ENCODE results near the gene CHST11.

The CHST11 gene

GRCh38 chr12:104484079-104484478 lies 27.3 kb downstream of the CHST11 start:
- no peak for DNase-seq

- DNase-seq: peak; percentile 45
Observed at GRCh38 chr12:104485651-104486362, 29.1 kb downstream of the CHST11 start.

- DNase-seq: no peak
Observed at GRCh38 chr12:104486363-104486750, 29.6 kb downstream of the CHST11 start.

DNA sequence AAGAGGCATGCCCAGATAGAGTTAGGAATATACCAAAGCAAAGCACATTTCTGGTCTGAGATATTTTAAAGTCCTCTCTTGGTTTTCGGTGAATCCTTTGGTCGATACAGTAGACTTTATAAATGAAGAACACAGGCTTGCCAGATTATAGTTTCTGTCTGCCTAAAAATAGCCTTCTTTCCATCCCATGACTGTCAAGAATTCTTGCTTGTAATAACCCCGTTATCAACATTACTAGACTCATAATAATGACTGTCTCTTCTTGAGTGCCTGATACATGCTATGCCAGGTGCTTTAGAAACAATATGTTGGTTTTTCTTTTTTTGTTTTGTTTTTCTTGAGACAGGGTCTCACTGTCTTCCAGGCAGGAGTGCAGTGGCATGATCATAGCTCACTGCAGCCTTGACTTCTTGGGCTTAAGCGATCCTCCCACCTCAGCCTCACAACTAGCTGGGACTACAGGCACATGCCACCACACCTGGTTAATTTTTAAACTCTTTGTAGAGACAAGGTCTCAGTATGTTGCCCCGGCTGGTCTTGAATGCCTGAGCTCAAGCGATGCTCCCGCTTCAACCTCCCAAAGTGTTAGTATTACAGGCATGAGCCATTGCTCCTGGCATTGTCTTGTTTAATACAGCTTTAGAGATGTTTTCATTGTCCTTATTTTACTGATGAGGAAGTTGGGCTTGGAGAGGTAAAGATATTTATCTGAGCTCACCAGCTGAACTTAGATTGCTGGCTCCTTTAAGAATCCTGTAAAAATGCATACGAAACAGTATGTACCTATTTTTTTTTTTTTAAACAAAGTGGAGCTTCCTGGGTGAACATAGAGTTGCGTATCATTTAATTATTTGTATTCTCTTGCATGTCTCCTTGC lies 30.4 kb downstream of the CHST11 start:
- DNase-seq: no peak

GRCh38 chr12:104488374-104488773 lies 31.6 kb downstream of the CHST11 start:
- no peak for DNase-seq

DNA sequence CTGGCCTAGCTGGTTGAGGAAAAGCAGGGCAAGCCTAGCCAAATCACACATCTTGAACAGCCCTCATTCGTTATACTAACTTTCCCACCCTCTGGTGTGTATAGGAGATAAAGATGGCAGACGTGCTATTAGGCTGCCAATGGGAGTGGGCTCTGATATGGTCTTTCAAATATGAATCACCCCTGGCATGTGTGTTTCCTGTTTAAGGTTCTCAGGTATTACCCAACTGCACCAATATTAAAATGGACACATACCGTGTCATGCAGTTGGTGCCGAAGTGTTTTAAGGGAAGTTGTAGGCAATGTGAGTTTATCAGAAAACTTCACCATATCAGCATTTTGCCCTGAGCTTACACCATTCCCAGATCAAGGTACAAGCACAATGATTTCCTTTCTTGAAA lies 33.4 kb downstream of the CHST11 start:
- no peak for DNase-seq

GRCh38 chr12:104490850-104491249 lies 34.1 kb downstream of the CHST11 start:
- DNase-seq: no peak

DNA sequence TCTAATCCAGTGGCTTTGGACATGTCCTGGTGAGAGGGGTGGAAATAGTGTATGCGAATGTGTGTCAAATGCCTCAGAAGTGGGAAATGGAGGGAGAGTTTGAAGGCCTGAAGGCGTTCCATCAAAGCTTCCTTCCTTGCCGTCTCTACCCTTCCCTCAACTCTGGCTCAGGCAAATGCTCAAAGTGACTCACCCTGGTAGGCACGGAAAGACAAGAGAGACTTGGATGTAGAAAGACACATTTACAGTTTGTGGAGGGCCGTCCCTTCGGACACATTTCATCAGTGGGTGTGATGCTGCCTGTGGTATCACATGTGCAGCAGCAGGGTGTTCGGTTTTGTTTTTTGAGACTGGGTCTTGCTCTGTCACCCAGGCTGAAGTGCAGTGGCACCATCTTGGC lies 36.7 kb downstream of the CHST11 start:
- no peak for DNase-seq

- peak; percentile 87 for DNase-seq
Observed at GRCh38 chr12:104494137-104494792, 37.5 kb downstream of the CHST11 start.

- peak; percentile 40 for DNase-seq
Observed at GRCh38 chr12:104494793-104495158, 38.0 kb downstream of the CHST11 start.

- DNase-seq: no peak
Observed at GRCh38 chr12:104495786-104496185, 39.0 kb downstream of the CHST11 start.

GRCh38 chr12:104496336-104496735 lies 39.6 kb downstream of the CHST11 start:
- no peak for DNase-seq

- DNase-seq: peak; percentile 39
Observed at GRCh38 chr12:104498211-104498801, 41.6 kb downstream of the CHST11 start.

- no peak for DNase-seq
Observed at GRCh38 chr12:104499668-104500332, 43.1 kb downstream of the CHST11 start.

DNA sequence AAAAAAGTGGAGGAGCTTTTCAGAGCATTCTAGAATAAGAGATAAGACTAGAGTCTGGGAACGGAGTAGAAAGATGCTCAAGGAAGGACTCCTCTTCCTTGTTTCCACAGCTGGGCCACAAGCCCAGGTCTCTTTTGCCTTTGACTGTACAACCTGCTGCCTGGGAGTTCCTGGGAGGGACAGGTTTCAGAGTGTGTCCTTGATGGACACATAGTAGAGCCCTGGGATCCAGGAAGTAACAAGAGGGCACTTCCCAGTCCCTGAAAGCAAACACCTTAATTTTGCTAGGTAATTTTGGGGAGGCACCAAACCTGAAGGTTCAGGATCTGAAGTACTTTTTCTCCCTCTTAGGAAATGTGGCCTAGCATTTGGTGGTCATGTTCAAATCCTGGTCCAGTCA lies 44.4 kb downstream of the CHST11 start:
- DNase-seq: no peak

GRCh38 chr12:104501660-104502059 lies 44.9 kb downstream of the CHST11 start:
- no peak for DNase-seq

- no peak for DNase-seq
Observed at GRCh38 chr12:104502217-104502616, 45.5 kb downstream of the CHST11 start.

DNA sequence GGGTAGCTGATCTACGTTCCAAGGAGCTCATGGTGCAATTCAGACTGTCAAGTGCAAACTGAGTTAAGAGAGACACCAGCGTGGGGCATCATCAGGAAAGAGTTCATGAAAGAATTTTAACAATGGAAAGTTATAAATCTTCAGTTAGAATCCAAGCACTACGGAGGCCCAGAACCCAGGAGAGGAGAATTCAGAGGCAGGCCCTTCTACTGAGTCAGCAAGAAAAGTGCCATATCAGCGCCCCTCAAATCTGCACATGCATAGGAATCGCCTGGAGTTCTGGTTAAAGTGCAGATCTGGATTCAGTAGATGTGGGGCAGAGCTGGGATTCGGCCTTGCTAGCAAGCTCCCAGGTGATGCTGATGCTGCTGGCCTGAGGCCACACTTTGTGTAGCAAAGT lies 45.9 kb downstream of the CHST11 start:
- DNase-seq: no peak

- DNase-seq: no peak
Observed at GRCh38 chr12:104503191-104503590, 46.4 kb downstream of the CHST11 start.

DNA sequence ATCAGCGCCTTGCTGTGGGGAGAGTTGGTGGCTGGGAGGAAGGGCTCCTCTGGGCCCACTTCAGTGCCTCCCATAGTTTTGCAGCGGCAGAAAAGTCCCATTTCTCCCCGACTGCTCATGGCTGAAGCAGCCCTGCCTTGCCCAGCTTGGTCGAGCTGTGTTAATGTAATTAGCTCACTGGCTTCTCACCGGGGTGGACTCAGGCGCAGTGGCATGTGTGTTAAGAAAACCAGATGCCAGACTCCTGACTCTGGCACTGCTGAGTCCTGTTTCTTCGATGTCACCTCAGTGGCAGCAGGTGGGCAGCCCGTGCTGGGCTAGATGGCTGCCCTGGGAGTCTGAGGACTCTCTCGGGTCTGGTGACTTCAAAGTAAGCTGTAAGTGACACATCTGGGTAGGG lies 47.4 kb downstream of the CHST11 start:
- no peak for DNase-seq

- DNase-seq: no peak
Observed at GRCh38 chr12:104505095-104505818, 48.5 kb downstream of the CHST11 start.

Measured in stimulated activated CD4-positive, alpha-beta T cell treated with anti-CD3 and anti-CD28 coated beads, Interleukin-4, amount 100 ng/mL, for 24 hours (primary cell).